WI38 (cell line): ENCODE data around the gene PEF1.

Experiments used
- H3K4me3 ChIP-seq: 2 replicates; pipeline ENCODE4 v1.5.1; 2011; ENCODE audit warnings: low read depth, mild to moderate bottlenecking, control low read depth, low read length
- TF ChIP-seq, protein P1 (sequence below): IDR thresholded peaks from 2 replicates; pipeline ENCODE4 v1.5.1; 2012; ENCODE audit warnings: low read depth, mild to moderate bottlenecking, control low read depth, low read length

Gene PEF1

GRCh38 chr1:31581821-31582810 lies 62.6 kb downstream of the PEF1 start:
- no peak overlapping the region for H3K4me3 ChIP-seq
- TF ChIP-seq, protein P1, sequence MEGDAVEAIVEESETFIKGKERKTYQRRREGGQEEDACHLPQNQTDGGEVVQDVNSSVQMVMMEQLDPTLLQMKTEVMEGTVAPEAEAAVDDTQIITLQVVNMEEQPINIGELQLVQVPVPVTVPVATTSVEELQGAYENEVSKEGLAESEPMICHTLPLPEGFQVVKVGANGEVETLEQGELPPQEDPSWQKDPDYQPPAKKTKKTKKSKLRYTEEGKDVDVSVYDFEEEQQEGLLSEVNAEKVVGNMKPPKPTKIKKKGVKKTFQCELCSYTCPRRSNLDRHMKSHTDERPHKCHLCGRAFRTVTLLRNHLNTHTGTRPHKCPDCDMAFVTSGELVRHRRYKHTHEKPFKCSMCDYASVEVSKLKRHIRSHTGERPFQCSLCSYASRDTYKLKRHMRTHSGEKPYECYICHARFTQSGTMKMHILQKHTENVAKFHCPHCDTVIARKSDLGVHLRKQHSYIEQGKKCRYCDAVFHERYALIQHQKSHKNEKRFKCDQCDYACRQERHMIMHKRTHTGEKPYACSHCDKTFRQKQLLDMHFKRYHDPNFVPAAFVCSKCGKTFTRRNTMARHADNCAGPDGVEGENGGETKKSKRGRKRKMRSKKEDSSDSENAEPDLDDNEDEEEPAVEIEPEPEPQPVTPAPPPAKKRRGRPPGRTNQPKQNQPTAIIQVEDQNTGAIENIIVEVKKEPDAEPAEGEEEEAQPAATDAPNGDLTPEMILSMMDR: no peak

DNA sequence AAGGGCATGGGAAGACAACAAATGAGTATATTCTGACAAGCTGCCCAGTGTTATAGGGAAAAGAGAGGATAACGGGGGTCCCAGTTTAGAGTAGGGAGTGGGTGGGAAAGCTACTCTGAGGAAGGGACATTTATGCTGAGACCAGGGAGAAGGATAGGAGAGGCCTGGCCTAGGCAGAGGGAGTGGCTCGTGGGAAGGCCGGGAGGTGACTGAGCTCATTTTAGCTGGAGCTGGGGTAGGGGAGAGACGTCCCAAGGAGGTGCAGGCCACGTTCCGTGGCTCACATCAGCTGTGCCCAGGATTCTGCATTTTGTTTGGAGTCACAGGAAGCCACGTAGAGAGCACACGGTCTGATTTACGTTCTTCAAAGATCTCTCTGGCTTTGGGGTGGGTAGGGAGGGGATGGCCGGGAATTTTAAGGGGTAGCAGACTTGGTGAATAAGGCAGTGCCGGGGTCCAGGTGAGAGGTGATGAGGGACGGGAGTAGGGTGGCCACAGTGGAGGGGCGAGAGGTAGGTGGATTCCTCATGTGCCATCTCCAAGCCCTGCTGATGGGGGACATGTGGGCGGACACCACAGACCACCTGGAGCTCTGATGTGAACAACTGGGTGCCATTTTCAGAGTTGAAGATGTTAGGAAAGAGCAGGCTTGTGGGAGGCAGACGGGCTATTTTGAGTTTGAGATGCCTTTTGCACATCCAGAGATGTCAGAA lies 63.6 kb downstream of the PEF1 start:
- TF ChIP-seq, protein P1: no peak
- no peak overlapping the region for H3K4me3 ChIP-seq

DNA sequence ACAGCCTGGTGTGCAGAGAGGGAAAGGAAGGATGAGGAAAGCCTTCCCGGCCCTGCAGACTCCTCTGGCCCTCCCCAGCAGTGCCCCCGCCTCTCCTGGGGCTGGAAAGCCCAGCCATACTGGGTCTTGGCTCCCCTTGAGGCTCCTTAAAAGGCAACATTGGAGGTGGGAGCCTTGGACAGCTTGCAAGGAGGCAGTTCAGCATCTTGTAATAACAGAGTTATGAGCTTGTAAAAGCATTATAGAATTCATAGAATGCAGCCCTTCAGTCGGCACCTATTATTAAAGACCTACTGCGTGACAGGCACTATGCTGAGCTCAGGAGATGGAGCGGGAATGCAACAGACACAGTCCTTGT lies 64.2 kb downstream of the PEF1 start:
- H3K4me3 ChIP-seq: no peak overlapping the region
- TF ChIP-seq, protein P1: no peak
